ENCODE measurements around the gene TRPM4.
A peak's percentile ranks its signal among the peaks of the same experiment; 100 is the strongest.
"Not testable (repeated sequence)": the region's sequence is repeated elsewhere in the genome, so short reads cannot be mapped to it uniquely, and the experiment has no call there.

TRPM4 gene

GRCh38 chr19:49194408-49194807, 36.8 kb downstream of the TRPM4 start:
- no peak for DNase-seq

- DNase-seq = no peak
Observed at GRCh38 chr19:49196527-49197240, 39.1 kb downstream of the TRPM4 start.

- DNase-seq = peak; percentile 13 to 18
Observed at GRCh38 chr19:49200238-49200862, 42.8 kb downstream of the TRPM4 start.

GRCh38 chr19:49201042-49201441, 43.5 kb downstream of the TRPM4 start:
- DNase-seq = no peak

GRCh38 chr19:49205114-49205513, 47.5 kb downstream of the TRPM4 start:
- no peak for DNase-seq

GRCh38 chr19:49209502-49209901, 51.9 kb downstream of the TRPM4 start:
- not testable (repeated sequence) for DNase-seq

GRCh38 chr19:49210108-49210900, 52.7 kb downstream of the TRPM4 start:
- peak; percentile 22 to 41 for DNase-seq

- no peak for DNase-seq
Observed at GRCh38 chr19:49210901-49211451, 53.4 kb downstream of the TRPM4 start.

GRCh38 chr19:49212016-49212701, 54.6 kb downstream of the TRPM4 start:
- no peak for DNase-seq

- peak in 1 of 2 experiments; percentile 8 for DNase-seq
Observed at GRCh38 chr19:49213791-49214190, 56.2 kb downstream of the TRPM4 start.

GRCh38 chr19:49214701-49215100, 57.1 kb downstream of the TRPM4 start:
- no peak for DNase-seq

GRCh38 chr19:49216071-49216470, 58.5 kb downstream of the TRPM4 start:
- DNase-seq = no peak

- no peak for DNase-seq
Observed at GRCh38 chr19:49217382-49217781, 59.8 kb downstream of the TRPM4 start.

- DNase-seq = no peak
Observed at GRCh38 chr19:49222011-49222410, 64.4 kb downstream of the TRPM4 start.

- DNase-seq = no peak
Observed at GRCh38 chr19:49222528-49222927, 64.9 kb downstream of the TRPM4 start.

GRCh38 chr19:49223472-49223871, 65.9 kb downstream of the TRPM4 start:
- DNase-seq = no peak

- not testable (repeated sequence) for DNase-seq
Observed at GRCh38 chr19:49224441-49224840, 66.8 kb downstream of the TRPM4 start.

GRCh38 chr19:49224879-49225278, 67.3 kb downstream of the TRPM4 start:
- DNase-seq = peak; percentile 32 to 47

- DNase-seq = no peak
Observed at GRCh38 chr19:49229416-49229815, 71.8 kb downstream of the TRPM4 start.

GRCh38 chr19:49231389-49231788, 73.8 kb downstream of the TRPM4 start:
- peak; percentile 39 to 56 for DNase-seq

- peak; percentile 21 to 46 for DNase-seq
Observed at GRCh38 chr19:49231804-49232203, 74.2 kb downstream of the TRPM4 start.

GRCh38 chr19:49233163-49233562, 75.6 kb downstream of the TRPM4 start:
- DNase-seq = no peak

GRCh38 chr19:49241769-49242168, 84.2 kb downstream of the TRPM4 start:
- DNase-seq = no peak

Data from activated CD4-positive, alpha-beta T cell treated with anti-CD3 and anti-CD28 coated beads, Interleukin-2, amount 50 U/mL, for 48 hours (primary cell).